Astrocyte of the cerebellum (primary cell): ENCODE measurements around the gene ATP4A.

Source experiments
- DNase-seq: peaks from one replicate; pipeline ENCODE4 v3.0.0-alpha.2; 2011; ENCODE audit warnings: low read depth
- H3K4me3 ChIP-seq: 2 replicates; pipeline ENCODE4 v1.5.1; 2011; ENCODE audit warnings: mild to moderate bottlenecking, low read depth, low read length, moderate library complexity
- CTCF ChIP-seq: IDR thresholded peaks from 2 replicates; pipeline ENCODE4 v1.5.1; 2012; ENCODE audit warnings: low read length, low read depth, moderate library complexity, mild to moderate bottlenecking; ENCODE audit errors: missing control alignments
- in situ Hi-C: cut with HindIII; loops from 2 replicates; pipeline ENCODE4 v1.10.0; 2017; ENCODE audit warnings: low sequenced_read_pairs

The ATP4A gene

DNA sequence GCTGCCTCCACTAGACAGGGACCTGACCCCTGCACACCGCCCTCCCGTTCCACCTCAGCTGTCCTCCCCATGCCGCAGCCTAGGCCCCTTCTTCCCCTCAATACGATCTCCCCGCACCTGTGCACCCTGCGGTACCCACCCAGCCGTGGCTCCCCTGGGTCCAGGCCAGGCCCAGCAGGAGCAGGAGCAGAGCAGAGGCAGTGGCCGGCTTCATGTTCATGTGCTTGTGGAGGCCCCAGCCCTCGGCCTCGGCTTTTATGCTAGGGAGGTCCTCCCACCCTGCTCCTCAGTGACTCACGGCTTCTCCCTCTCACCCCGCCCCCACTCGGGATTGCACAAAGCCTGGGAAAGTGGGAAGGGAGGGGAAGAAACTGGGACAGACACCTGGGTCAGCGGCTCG lies 61.8 kb downstream of the ATP4A start:
- TF ChIP-seq CTCF: no peak
- H3K4me3 ChIP-seq: no peak overlapping the region
- no peak for DNase-seq
- in situ Hi-C loops: no loop called here

- in situ Hi-C loops: no loop called here
- TF ChIP-seq CTCF: no peak
- no peak overlapping the region for H3K4me3 ChIP-seq
- DNase-seq: no peak
These were observed 62.8 kb downstream of the ATP4A start for GRCh38 chr19:35500611-35501010.
